NT2/D1 (cell line): ENCODE results near the gene DIDO1.

Experiments used
- DNase-seq: peaks from one replicate; pipeline ENCODE4 v3.0.0-alpha.2; 2011; ENCODE audit warnings: low read depth, low spot score
- H3K27me3 ChIP-seq: 2 replicates; pipeline ENCODE4 v1.6.0; 2011; ENCODE audit warnings: mild to moderate bottlenecking; ENCODE audit not compliant: insufficient read length, insufficient read depth
- H3K36me3 ChIP-seq: 2 replicates; pipeline ENCODE4 v1.6.1; 2011; ENCODE audit warnings: mild to moderate bottlenecking, low read length, mixed read lengths; ENCODE audit not compliant: insufficient read depth, insufficient read length
- H3K4me1 ChIP-seq: 2 replicates; pipeline ENCODE4 v1.5.1; 2011; ENCODE audit not compliant: insufficient read depth, insufficient read length
- H3K4me3 ChIP-seq: 2 replicates; pipeline ENCODE4 v1.5.1; 2011; ENCODE audit warnings: low read depth; ENCODE audit not compliant: insufficient read length
- H3K9ac ChIP-seq: 2 replicates; pipeline ENCODE4 v1.6.0; 2011; ENCODE audit warnings: low read depth; ENCODE audit not compliant: insufficient read length
- H3K9me3 ChIP-seq: 2 replicates; pipeline ENCODE4 v1.5.1; 2011; ENCODE audit warnings: mild to moderate bottlenecking, low read length; ENCODE audit not compliant: insufficient read depth
- SUZ12 ChIP-seq: IDR thresholded peaks from 2 replicates; pipeline ENCODE4 v1.6.1; 2011; ENCODE audit not compliant: insufficient read length, insufficient read depth; ENCODE audit errors: extremely low read depth
- YY1 ChIP-seq: IDR thresholded peaks from 2 replicates; pipeline ENCODE4 v1.6.1; 2011; ENCODE audit not compliant: insufficient read length, insufficient read depth
- ZNF274 ChIP-seq: IDR thresholded peaks from 2 replicates; pipeline ENCODE4 v1.6.1; 2011; ENCODE audit warnings: mild to moderate bottlenecking, low read depth, low read length

The DIDO1 gene

DNA sequence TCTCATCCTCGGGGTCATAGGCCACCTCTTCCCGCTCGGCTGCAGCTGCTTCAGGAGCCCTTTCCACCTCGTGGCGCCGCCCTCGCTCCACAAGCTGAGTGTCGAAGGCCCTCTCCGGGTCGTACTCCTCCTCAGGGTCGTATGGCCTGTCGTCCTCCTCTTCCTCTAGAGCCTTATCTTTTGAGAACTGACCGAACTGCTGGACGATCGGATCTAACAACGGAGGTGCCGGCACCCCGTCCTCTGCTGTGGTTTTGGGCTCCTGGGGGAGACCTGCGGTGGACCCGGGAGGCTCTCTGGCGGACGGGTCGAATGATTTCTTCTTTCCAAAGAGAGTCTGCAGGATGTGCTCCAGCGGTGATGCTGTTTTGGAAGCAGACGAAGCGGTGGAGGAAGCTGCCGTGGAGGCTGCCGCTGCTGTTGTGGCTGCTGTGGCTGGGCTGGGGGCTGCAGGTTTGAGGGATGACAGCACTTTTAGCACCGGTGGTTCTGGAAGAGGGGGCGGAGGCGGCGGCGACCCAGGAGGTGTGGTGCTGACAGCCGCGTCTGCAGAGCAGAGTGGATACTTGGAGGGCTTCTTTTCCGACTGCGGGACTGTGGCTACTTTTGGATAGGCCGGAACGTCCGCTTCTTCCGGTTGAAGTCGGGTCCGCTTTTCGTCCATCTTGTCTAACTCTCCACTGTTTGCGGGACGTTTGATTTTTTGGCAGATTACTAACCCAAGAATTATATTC is 44.5 kb downstream of the DIDO1 start:
- Histone ChIP-seq H3K27me3 (no peaks in the 10 kb centered on the region), H3K9ac (no peak overlapping the region), H3K36me3 (peaks cover 60% of the 10 kb centered on the region), H3K4me1 (peaks cover 7% of the 10 kb centered on the region), H3K4me3 (no peak overlapping the region), H3K9me3 (no peaks in the 10 kb centered on the region)
- TF ChIP-seq SUZ12 = no peak
- TF ChIP-seq ZNF274 = no peak
- no peak for TF ChIP-seq YY1
- no peak for DNase-seq

DNA sequence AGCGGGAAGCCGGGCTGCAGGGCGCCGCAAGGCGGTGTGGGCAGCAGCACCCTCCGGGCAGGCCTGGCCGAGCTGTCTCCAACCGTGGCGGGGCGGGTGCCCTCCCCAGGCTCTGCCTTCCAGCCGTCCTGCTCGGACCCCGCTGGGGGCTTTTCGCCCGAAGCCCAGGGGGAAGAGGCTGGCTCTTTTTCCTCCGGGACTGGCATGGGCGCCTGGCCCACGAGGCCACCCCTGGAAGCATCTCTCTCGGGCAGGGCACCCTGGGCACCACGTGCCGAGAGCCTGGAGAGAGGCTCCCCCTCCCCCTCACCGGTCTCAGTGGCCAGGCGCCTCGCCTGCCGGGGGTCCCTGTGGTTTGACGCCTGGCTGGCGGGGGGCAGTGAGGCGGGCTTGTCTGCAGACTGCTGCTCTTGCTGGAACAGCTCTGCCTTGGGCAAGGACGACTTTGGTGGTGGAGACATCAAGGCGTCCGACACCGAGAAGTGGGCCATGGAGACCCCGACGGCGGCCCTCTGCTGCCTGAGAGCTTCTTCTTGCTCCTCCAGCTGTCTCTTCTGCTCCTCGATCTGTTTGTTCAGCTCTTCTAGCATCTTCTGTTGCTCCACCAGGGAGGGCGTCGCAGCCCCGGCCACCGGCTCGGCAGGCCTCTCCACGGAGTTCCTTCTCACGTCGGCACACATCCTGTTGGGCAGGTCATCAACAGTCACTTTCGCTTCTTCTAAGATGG is 45.2 kb downstream of the DIDO1 start:
- peaks cover 6% of the 10 kb centered on the region for H3K4me1 ChIP-seq
- no peak overlapping the region for H3K9ac ChIP-seq
- peaks cover 53% of the 10 kb centered on the region for H3K36me3 ChIP-seq
- H3K27me3 ChIP-seq = no peaks in the 10 kb centered on the region
- H3K9me3 ChIP-seq = no peaks in the 10 kb centered on the region
- no peak for DNase-seq
- TF ChIP-seq SUZ12 (no peak), YY1 (no peak), ZNF274 (no peak)
- no peak overlapping the region for H3K4me3 ChIP-seq

DNA sequence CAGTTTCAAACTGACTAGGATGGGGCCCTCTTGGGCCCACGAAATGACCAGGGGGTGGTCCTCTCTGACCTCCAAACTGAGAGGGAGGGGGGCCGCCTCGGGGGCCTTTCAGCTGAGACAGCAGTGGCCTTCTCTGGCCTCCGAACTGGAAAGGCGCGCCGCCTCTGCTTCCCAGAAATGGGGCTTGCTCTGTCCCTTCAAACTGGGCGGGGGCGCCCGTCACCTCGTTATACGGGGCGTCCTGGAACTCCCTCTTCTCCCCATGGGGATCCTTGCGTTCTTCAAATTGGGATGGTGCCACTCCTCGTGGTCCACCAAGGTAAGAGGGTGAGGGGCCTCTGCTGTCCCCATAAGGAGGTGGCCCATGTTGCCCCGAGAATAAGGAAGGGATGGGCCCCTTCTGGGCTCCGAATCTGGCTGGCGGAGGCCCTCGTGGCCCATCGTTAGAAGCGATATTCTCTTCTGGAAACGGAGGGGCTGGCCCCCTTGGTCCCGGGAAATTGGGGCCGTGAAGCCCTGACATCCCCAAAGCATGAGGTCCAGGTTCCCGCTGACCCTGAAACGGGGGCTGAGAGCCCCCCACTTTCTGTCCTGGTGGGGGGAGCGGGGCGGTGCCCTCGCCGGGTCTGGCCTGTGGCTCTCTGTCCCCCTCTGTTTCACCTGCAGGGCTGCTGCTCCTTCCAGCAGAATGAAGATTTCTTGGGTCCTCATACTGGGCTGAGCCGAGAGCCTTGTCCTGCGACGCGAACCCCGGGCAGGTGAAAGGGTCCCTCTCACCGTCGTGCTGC is 46.0 kb downstream of the DIDO1 start:
- H3K27me3 ChIP-seq = no peaks in the 10 kb centered on the region
- no peak overlapping the region for H3K4me3 ChIP-seq

DNA sequence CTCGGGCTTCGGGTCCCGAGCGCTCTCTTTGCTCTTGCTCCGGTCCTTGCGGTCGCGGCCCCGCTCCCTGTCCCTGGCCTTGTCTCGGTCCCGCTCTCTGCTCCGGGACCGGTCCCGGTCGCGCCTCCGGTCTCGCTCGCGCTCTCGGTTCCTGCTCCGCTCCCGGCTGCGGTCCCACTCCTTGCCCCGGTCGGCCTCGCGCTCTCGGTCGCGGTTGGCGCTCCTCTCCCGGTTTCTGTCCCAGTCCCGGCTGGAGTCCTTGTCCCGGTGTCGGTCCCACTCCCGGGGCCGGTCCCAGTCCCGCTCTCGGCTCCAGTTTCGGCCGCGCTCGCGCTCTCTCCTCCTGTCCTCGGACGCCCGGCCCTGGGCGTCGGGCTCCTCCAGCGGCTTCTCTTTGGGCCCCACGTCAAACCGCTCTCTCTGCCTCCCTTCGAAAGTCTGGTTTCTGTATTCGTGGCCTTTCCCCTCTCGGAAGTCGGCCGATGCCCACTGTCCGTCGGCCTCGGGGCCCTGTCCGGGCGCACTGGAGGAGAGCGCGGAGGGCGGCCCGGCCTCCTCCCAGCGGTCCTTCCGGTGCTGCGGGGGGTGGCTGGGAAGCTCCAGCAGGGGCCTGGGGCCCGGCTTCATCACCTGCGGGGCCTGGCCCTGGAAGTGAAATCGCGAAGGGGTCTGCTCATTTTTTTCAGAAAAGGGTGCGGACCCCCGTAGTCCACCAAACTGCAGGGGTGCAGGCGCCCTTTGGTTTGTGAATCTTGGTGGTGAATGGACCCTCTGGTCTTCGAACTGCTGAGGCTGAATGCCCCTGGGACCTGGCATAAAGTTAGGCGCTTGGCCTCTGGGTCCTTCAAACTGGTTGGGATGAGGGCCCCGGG is 46.8 kb downstream of the DIDO1 start:
- H3K9ac ChIP-seq = no peak overlapping the region

More for the DNA sequence above, 46.0 kb downstream of the DIDO1 start:
- Histone ChIP-seq H3K9me3 (no peaks in the 10 kb centered on the region), H3K4me1 (peaks cover 3% of the 10 kb centered on the region), H3K36me3 (peaks cover 46% of the 10 kb centered on the region), H3K9ac (no peak overlapping the region)
- TF ChIP-seq YY1 (no peak), SUZ12 (no peak), ZNF274 (no peak)
- DNase-seq = no peak

DNA sequence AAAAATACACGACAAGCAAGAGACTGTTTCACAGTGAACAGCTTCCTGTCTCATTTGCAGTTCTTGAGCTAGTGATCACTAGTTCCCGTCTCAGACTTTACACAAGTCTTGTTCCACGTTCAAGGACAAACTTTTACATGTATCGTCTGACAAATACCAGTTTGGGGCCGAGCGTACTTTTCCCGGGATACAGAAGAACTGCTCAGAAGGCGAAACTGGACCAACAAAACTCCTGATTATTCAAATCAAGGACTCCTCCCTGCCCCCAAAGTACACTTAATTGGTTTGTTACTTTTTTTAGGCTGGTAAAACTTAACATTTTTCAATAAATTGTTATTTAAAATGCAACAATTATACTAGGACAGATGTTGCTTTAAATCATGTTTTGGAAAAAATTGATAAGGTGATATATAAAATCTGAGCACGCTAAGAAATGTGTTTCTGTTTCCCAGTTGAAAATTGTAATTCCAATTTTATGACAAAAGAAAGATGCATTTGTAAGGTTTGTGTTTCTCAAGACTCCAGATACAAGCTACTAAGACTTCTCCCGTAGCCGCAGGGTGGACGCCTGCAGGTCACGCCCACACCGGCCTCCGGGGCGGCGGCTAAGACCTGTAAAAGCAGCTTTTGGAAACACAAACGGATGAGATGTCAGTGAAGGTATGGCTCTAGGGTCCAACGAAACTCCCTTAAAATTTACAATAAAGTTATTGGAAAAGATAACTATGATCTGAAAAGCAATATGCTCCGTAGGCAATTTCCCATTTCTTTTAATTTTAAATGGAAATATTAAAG is 47.9 kb downstream of the DIDO1 start:
- no peak for TF ChIP-seq SUZ12
- TF ChIP-seq YY1 = no peak
- no peak for TF ChIP-seq ZNF274
- DNase-seq = no peak
- no peak overlapping the region for H3K9ac ChIP-seq
- H3K27me3 ChIP-seq = no peaks in the 10 kb centered on the region
- peaks cover 6% of the 10 kb centered on the region for H3K4me1 ChIP-seq
- H3K4me3 ChIP-seq = no peak overlapping the region
- no peaks in the 10 kb centered on the region for H3K9me3 ChIP-seq
- peaks cover 41% of the 10 kb centered on the region for H3K36me3 ChIP-seq

More for the DNA sequence above, 46.8 kb downstream of the DIDO1 start:
- Histone ChIP-seq H3K27me3 (no peaks in the 10 kb centered on the region), H3K36me3 (peaks cover 41% of the 10 kb centered on the region), H3K4me3 (no peak overlapping the region), H3K9me3 (no peaks in the 10 kb centered on the region), H3K4me1 (peaks cover 6% of the 10 kb centered on the region)
- TF ChIP-seq SUZ12 (no peak), ZNF274 (no peak), YY1 (no peak)
- no peak for DNase-seq
